K562 (cell line): Measurements from ENCODE around the gene SPDYE1. TPM values are rescaled to one million over a fixed set of nuclear protein-coding genes. Genes with fewer than 3 reads are reported as not detected.

ENCODE experiments used
- CC2D1A ChIP-seq: fragments of 450-650 bp; IDR thresholded peaks from 2 replicates; pipeline ENCODE4 v1.6.1; 2017; ENCODE audit warnings: mild to moderate bottlenecking
- CHD2 ChIP-seq: IDR thresholded peaks from 2 replicates; pipeline ENCODE4 v1.6.1; 2011; ENCODE audit warnings: low read depth, low read length
- GMEB1 ChIP-seq: fragments of 250-450 bp; sonication (Bioruptor Pico); IDR thresholded peaks from 2 replicates; pipeline ENCODE4 v1.4.0; 2020; ENCODE audit warnings: mild to moderate bottlenecking
- MAFF ChIP-seq: IDR thresholded peaks from 2 replicates; pipeline ENCODE4 v1.6.1; 2012; ENCODE audit warnings: low read length, improper control_type of control experiment
- MXI1 ChIP-seq: IDR thresholded peaks from 2 replicates; pipeline ENCODE4 v1.6.1; 2011; ENCODE audit warnings: low read depth, mild to moderate bottlenecking, improper control_type of control experiment, low read length
- NR2F6 ChIP-seq: fragments of 450-650 bp; formaldehyde crosslinking; IDR thresholded peaks from 2 replicates; pipeline ENCODE4 v1.4.0; 2020; ENCODE audit warnings: mild to moderate bottlenecking
- ZFP36 ChIP-seq: fragments of 150-350 bp; IDR thresholded peaks from 2 replicates; pipeline ENCODE4 v1.6.1; 2018; ENCODE audit warnings: low read length, low read depth; ENCODE audit not compliant: partially characterized antibody
- ZNF146 ChIP-seq: IDR thresholded peaks from one replicate; pipeline ENCODE4 v1.6.1; 2018; ENCODE audit warnings: missing compliant biosample characterization; ENCODE audit not compliant: unreplicated experiment
- ZNF354B ChIP-seq: fragments of 250-450 bp; sonication (Bioruptor Pico); IDR thresholded peaks from 2 replicates; pipeline ENCODE4 v1.4.0; 2020
- ZNF696 ChIP-seq: fragments of 250-450 bp; sonication (Bioruptor Pico); conservative IDR thresholded peaks from 2 replicates; pipeline ENCODE4 v1.4.0; 2020; ENCODE audit warnings: mild to moderate bottlenecking, moderate library complexity
- polyA plus RNA-seq, 8 experiments: library from polyadenylated mRNA; depleted of rRNA in 4 of 8; stranded (reverse) in 5 of 8; unstranded in 3 of 8; fragments of >200 nt; fragmentation: Nextera tagmentation in 2 of 8; fragmentation: Illumina TruSeq in 1 of 8; extraction: Ambion mirVana in 2 of 8; extraction: Trizol in 1 of 8; gene quantifications; 2 replicates each; pipeline versions ENCODE4 v1.2.1 to v1.2.3, GENCODE V29; 2011 to 2014; ENCODE audit warnings: inconsistent platforms in 1 of 8, missing spikeins in 1 of 8
- total RNA-seq, 7 experiments: library from RNA; depleted of rRNA in 6 of 7; stranded (reverse); fragments of >200 nt in 6 of 7; fragmentation: Illumina TruSeq in 2 of 7; extraction: Trizol in 2 of 7; gene quantifications; 2 replicates each; pipeline versions ENCODE4 v1.2.1 to v1.2.3, GENCODE V29; 2011 to 2021; ENCODE audit warnings: low replicate concordance in 1 of 7
- TF ChIP-seq, protein P1 (sequence below): fragments of 450-650 bp; formaldehyde crosslinking; IDR thresholded peaks from 2 replicates; pipeline ENCODE4 v1.4.0; 2020; ENCODE audit warnings: mild to moderate bottlenecking, mixed read lengths
- TF ChIP-seq, protein P2 (sequence below): fragments of 250-450 bp; sonication (Bioruptor Pico); IDR thresholded peaks from 2 replicates; pipeline ENCODE4 v1.5.0; 2021; ENCODE audit warnings: mild to moderate bottlenecking, moderate library complexity
- TF ChIP-seq, protein P3 (sequence below): sonication (generic); formaldehyde crosslinking; IDR thresholded peaks from 2 replicates; pipeline ENCODE4 v1.8.1; 2023; ENCODE audit warnings: mild to moderate bottlenecking, missing genetic modification reagents
- TF ChIP-seq, protein P4 (sequence below): fragments of 150-350 bp; IDR thresholded peaks from 2 replicates; pipeline ENCODE4 v1.6.1; 2014; ENCODE audit warnings: low read depth, mild to moderate bottlenecking, low read length, borderline replicate concordance

SPDYE1 gene
- total and polyA plus RNA-seq, 9 of the 15 experiments (the other 6 are each of a cell fraction or from before 2014, with no cell fraction given): 0.04 to 0.10 TPM; not detected in 7

DNA sequence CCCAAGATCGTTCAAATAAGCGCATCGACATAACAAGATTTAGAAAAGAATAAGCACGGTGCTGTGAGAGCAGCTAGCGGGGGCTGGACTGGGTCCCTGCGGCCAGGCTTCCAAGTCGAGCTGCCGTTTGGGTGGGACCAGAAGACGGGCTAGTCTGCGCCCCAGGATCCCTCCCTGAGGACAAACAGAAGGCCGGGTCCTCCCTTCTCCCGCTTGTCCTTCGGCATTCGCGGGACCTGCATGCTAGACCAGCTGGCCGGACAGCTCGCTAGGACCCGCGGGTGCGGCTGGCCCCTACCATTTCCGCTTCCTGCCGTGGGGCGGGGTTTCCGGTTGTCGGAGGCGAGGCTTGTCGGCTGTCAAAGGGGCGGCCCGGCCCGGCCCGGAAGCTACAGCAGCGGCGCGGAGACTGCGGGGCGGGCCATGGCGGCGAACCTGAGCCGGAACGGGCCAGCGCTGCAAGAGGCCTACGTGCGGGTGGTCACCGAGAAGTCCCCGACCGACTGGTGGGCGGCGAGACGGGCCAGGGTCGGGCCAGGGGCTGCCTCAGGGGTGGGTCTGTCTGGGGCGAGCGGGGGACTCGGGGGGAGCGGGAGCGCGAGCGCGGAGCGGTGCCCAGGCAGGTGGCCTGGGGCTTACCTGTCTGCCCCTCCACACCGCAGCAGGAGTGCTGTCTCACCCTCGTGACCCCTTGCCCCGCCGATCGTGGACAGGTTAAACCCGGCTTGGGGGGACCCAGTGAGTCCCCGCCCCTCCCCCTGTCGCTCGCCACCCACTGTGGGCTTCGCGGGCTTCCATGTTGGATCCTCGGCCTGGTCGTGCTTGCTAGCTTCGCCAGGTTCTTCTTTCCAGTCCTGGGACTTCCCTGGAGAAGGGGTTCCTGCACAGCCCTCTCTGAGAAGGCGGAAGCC is 46.9 kb downstream of the SPDYE1 start, which contains the start of gene DBNL (continued):
- TF ChIP-seq, protein P1, sequence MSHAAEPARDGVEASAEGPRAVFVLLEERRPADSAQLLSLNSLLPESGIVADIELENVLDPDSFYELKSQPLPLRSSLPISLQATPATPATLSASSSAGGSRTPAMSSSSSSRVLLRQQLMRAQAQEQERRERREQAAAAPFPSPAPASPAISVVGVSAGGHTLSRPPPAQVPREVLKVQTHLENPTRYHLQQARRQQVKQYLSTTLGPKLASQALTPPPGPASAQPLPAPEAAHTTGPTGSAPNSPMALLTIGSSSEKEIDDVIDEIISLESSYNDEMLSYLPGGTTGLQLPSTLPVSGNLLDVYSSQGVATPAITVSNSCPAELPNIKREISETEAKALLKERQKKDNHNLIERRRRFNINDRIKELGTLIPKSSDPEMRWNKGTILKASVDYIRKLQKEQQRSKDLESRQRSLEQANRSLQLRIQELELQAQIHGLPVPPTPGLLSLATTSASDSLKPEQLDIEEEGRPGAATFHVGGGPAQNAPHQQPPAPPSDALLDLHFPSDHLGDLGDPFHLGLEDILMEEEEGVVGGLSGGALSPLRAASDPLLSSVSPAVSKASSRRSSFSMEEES (CRISPR knock-in tag): no peak
- TF ChIP-seq ZNF696: no peak
- TF ChIP-seq, protein P2, sequence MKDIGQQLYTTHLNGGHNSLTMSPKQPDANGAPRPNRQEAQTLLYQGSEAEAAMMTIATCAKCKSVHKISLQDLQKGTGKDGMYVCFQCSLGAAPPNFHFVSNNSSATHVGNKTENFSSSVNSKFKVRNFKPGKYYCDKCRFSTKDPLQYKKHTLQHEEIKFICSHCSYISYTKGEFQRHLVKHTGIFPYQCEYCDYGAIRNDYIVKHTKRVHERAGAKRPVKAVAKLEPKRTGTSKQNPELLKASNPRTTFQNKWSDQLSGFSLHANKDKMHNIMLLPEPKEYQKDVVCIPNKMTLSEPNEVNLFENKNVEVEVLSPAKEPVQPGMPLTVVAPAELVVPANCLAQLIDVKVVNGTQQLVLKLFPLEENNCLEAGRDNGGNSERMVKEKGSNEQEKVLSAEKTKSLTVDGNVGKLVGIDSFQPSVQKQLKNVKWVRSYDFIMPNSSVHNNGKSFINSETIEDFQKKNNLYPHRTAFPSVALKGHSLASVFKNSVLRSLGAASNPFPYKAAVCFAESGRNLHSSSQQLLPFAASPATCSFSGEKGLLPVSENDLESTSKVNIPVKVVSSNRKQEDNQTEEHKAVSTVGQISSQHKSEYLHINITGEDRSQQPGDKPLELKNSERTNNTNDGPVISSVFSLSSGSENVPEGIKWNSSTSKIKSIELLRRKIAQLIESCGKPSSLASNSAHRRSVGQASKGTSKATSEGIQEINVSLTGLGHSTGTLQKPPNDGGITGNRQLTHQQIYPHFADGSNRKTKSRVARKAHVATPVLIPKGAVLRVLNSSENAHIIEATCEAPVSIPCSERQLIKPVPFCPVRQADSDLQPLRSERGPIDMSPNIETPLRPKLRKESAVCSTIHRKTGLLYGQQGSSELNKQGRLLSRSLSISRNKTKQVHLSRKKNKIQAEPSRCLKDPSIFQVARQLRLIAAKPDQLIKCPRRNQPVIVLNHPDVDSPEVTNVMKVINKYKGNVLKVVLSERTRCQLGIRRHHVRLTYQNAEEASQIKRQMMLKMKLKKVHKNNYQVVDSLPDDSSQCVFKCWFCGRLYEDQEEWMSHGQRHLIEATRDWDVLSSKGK (CRISPR knock-in tag): no peak
- TF ChIP-seq CC2D1A: no peak
- TF ChIP-seq GMEB1 (CRISPR knock-in tag): no peak
- TF ChIP-seq MXI1: 0 out of 2 replicates have a peak, but pooled peaks have one; percentile 46
- TF ChIP-seq NR2F6 (CRISPR knock-in tag): no peak
- TF ChIP-seq ZNF146 (CRISPR knock-in tag): no peak
- no peak for TF ChIP-seq ZFP36
- no peak for TF ChIP-seq ZNF354B (CRISPR knock-in tag)
- TF ChIP-seq, protein P3, sequence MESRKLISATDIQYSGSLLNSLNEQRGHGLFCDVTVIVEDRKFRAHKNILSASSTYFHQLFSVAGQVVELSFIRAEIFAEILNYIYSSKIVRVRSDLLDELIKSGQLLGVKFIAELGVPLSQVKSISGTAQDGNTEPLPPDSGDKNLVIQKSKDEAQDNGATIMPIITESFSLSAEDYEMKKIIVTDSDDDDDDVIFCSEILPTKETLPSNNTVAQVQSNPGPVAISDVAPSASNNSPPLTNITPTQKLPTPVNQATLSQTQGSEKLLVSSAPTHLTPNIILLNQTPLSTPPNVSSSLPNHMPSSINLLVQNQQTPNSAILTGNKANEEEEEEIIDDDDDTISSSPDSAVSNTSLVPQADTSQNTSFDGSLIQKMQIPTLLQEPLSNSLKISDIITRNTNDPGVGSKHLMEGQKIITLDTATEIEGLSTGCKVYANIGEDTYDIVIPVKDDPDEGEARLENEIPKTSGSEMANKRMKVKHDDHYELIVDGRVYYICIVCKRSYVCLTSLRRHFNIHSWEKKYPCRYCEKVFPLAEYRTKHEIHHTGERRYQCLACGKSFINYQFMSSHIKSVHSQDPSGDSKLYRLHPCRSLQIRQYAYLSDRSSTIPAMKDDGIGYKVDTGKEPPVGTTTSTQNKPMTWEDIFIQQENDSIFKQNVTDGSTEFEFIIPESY (CRISPR knock-in tag): no peak; the same call in 1 of the 2 replicates
- TF ChIP-seq, protein P4, sequence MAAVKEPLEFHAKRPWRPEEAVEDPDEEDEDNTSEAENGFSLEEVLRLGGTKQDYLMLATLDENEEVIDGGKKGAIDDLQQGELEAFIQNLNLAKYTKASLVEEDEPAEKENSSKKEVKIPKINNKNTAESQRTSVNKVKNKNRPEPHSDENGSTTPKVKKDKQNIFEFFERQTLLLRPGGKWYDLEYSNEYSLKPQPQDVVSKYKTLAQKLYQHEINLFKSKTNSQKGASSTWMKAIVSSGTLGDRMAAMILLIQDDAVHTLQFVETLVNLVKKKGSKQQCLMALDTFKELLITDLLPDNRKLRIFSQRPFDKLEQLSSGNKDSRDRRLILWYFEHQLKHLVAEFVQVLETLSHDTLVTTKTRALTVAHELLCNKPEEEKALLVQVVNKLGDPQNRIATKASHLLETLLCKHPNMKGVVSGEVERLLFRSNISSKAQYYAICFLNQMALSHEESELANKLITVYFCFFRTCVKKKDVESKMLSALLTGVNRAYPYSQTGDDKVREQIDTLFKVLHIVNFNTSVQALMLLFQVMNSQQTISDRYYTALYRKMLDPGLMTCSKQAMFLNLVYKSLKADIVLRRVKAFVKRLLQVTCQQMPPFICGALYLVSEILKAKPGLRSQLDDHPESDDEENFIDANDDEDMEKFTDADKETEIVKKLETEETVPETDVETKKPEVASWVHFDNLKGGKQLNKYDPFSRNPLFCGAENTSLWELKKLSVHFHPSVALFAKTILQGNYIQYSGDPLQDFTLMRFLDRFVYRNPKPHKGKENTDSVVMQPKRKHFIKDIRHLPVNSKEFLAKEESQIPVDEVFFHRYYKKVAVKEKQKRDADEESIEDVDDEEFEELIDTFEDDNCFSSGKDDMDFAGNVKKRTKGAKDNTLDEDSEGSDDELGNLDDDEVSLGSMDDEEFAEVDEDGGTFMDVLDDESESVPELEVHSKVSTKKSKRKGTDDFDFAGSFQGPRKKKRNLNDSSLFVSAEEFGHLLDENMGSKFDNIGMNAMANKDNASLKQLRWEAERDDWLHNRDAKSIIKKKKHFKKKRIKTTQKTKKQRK: no peak
- TF ChIP-seq CHD2: no peak
- TF ChIP-seq MAFF: no peak
